ENCODE measurements around the gene NECTIN2. TPM values are rescaled to one million over a fixed set of nuclear protein-coding genes. Genes with fewer than 3 reads are reported as not detected.

Gene NECTIN2
- total RNA-seq, 1 experiment from 2014 or later: 176 TPM

- no peak overlapping the region for H3K4me3 Mint-ChIP-seq
- Histone ChIP-seq H4K8ac (replicated peaks; ENCODE audit: insufficient read length, low read depth, low read length) (no peak overlapping the region), H2BK15ac (ENCODE audit: low read depth, low read length) (no peak overlapping the region), H3K56ac (ENCODE audit: insufficient read length, low read depth, low read length) (no peak overlapping the region), H2BK20ac (ENCODE audit: low read depth, low read length, poor library complexity, severe bottlenecking) (no peak overlapping the region), H3K23ac (ENCODE audit: insufficient read length, low read depth, low read length) (no peak overlapping the region), H3K79me1 (ENCODE audit: insufficient read depth, low read depth, low read length, poor library complexity, severe bottlenecking) (peaks cover 7% of the 10 kb centered on the region), H2BK12ac (ENCODE audit: insufficient read length, low read depth, low read length) (no peak overlapping the region), H3K4me2 (ENCODE audit: insufficient read depth, insufficient read length, low read length) (no peak overlapping the region), H3K9me3 (ENCODE audit: control insufficient read depth, low read depth, low read length) (no peaks in the 10 kb centered on the region), H3K23me2 (ENCODE audit: insufficient read length, low read depth, low read length, poor library complexity, severe bottlenecking) (no peaks in the 10 kb centered on the region), H2AK5ac (ENCODE audit: insufficient read length, low read length) (no peak overlapping the region), H3K9ac (ENCODE audit: extremely low read depth, insufficient read length, low read length) (no peak overlapping the region), H3K27me3 (ENCODE audit: insufficient read depth, low read length) (no peaks in the 10 kb centered on the region), H3K4ac (ENCODE audit: low read depth, low read length) (no peak overlapping the region), H3K79me2 (ENCODE audit: insufficient read depth, low read length) (no peaks in the 10 kb centered on the region; the same call in 1 of the 2 replicates), H3K14ac (ENCODE audit: insufficient read depth, low read length) (no peak overlapping the region), H2AFZ (ENCODE audit: low read length) (no peak overlapping the region), H4K91ac (ENCODE audit: insufficient read length, low read depth, low read length) (no peak overlapping the region), H2BK5ac (ENCODE audit: insufficient read length, low read length) (no peak overlapping the region), H3T11ph (ENCODE audit: low read length) (no peak overlapping the region), H2BK120ac (ENCODE audit: low read depth, low read length, poor library complexity, severe bottlenecking) (no peak overlapping the region), H3K18ac (ENCODE audit: insufficient read length, low read depth, low read length) (no peak overlapping the region), H4K20me1 (ENCODE audit: control insufficient read depth, insufficient read depth, insufficient read length) (no peaks in the 10 kb centered on the region), H3K27ac (ENCODE audit: insufficient read length, low read depth, low read length) (no peak overlapping the region), H3K4me1 (ENCODE audit: insufficient read depth, low read length) (no peaks in the 10 kb centered on the region), H4K5ac (ENCODE audit: insufficient read length, low read depth, low read length) (no peak overlapping the region)
- peaks cover 41 to 75% (median 71%) of the 10 kb centered on the region in 3 experiments for H3K36me3 Mint-ChIP-seq (ENCODE audit: insufficient read depth in 1 of 3, low read depth in 3 of 3)
- WGBS (ENCODE audit: extremely low coverage, insufficient read length, low lambda C conversion rate): no CpG with 5 or more reads among the region's 2 CpGs
- no peak for TF ChIP-seq CTCF (conservative IDR thresholded peaks at IDR 0.05)
- H3K4me1 Mint-ChIP-seq: 0 out of 4 replicates have a peak, but pooled peaks cover 0 to 2% of the 10 kb centered on the region in 2 experiments
- H3K9me3 Mint-ChIP-seq: no peaks in the 10 kb centered on the region; a peak in 1 of 5 replicates
- no peak for DNase-seq
- no peaks in the 10 kb centered on the region for H3K27me3 Mint-ChIP-seq (ENCODE audit: low read depth)
- no peak overlapping the region for H3K27ac Mint-ChIP-seq
Measured at GRCh38 chr19:44863990-44864389, 17.9 kb downstream of the NECTIN2 start.

Data from H9 (cell line).